Measurements from ENCODE around the gene MTIF3.

DNA sequence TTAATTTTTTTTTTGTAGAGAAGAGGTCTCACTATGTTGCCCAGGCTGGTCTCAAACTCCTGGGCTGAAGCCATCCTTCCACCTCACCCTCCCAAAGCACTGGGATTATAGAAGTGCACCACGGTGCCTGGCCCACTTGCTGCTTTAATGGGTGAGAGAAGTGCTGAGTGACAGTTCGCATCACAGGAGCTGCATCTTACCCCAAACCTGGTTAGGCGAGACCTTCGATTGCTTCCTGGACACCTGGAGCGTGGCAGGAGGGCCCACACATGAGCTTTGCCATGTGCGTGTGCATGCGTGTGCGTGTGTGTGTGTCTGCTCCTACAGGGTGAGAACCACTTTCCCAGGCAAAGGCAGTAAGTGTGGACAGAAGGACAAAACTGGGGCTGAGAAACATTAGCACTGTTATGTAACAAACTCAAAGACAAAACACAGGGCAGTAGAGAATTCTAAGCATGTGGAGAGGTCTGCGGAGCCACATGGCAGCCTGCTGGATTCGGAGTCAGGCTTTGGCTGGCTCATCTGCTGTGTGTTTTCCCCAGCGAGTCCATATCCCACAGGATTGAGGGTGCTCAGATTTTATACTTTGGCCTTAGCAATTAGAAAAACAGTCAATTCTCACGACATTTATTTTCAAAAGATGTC, 11.7 kb upstream of the MTIF3 start:
- TF ChIP-seq, protein P1, sequence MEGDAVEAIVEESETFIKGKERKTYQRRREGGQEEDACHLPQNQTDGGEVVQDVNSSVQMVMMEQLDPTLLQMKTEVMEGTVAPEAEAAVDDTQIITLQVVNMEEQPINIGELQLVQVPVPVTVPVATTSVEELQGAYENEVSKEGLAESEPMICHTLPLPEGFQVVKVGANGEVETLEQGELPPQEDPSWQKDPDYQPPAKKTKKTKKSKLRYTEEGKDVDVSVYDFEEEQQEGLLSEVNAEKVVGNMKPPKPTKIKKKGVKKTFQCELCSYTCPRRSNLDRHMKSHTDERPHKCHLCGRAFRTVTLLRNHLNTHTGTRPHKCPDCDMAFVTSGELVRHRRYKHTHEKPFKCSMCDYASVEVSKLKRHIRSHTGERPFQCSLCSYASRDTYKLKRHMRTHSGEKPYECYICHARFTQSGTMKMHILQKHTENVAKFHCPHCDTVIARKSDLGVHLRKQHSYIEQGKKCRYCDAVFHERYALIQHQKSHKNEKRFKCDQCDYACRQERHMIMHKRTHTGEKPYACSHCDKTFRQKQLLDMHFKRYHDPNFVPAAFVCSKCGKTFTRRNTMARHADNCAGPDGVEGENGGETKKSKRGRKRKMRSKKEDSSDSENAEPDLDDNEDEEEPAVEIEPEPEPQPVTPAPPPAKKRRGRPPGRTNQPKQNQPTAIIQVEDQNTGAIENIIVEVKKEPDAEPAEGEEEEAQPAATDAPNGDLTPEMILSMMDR (IDR thresholded peaks at IDR 0.05 in 8 of 11, conservative IDR thresholded peaks at IDR 0.05 in 3 of 11) = no peak
- no peak for TF ChIP-seq POLR2A (IDR thresholded peaks at IDR 0.05)
- no peak for TF ChIP-seq POLR2AphosphoS5 (IDR thresholded peaks at IDR 0.05)
